HG03097 (cell line): ENCODE data around the gene KAZN.

ENCODE experiments used
- ATAC-seq: cut with Tn5 transposase; IDR thresholded peaks from one replicate; pipeline ENCODE4 v1.9.1; 2021; ENCODE audit not compliant: unreplicated experiment, low FRiP score

The KAZN gene

GRCh38 chr1:15089258-15089992, 490.9 kb downstream of the KAZN start:
- no peak for ATAC-seq

GRCh38 chr1:15090373-15090772, 491.9 kb downstream of the KAZN start:
- ATAC-seq = no peak

GRCh38 chr1:15094056-15094455, 495.6 kb downstream of the KAZN start:
- no peak for ATAC-seq

- ATAC-seq = no peak
Measured at GRCh38 chr1:15094719-15095495, 496.4 kb downstream of the KAZN start.

- ATAC-seq = no peak
Measured at GRCh38 chr1:15095496-15095875, 497.0 kb downstream of the KAZN start.

GRCh38 chr1:15096293-15096692, 497.8 kb downstream of the KAZN start:
- ATAC-seq = no peak

GRCh38 chr1:15098176-15099125, 500.0 kb downstream of the KAZN start:
- no peak for ATAC-seq

- ATAC-seq = no peak
Measured at GRCh38 chr1:15099441-15100120, 501.1 kb downstream of the KAZN start.

GRCh38 chr1:15100121-15100879, 501.8 kb downstream of the KAZN start:
- ATAC-seq = no peak

GRCh38 chr1:15100880-15101760, 502.6 kb downstream of the KAZN start:
- ATAC-seq = no peak

GRCh38 chr1:15101801-15102200, 503.3 kb downstream of the KAZN start:
- ATAC-seq = no peak

- no peak for ATAC-seq
Measured at GRCh38 chr1:15102646-15103045, 504.2 kb downstream of the KAZN start.

GRCh38 chr1:15103211-15103610, 504.7 kb downstream of the KAZN start:
- ATAC-seq = no peak

GRCh38 chr1:15103906-15104305, 505.4 kb downstream of the KAZN start:
- ATAC-seq = no peak

GRCh38 chr1:15104768-15105167, 506.3 kb downstream of the KAZN start:
- ATAC-seq = no peak

- no peak for ATAC-seq
Measured at GRCh38 chr1:15106608-15107007, 508.1 kb downstream of the KAZN start.

GRCh38 chr1:15107058-15107687, 508.7 kb downstream of the KAZN start:
- ATAC-seq = no peak

- ATAC-seq = no peak
Measured at GRCh38 chr1:15107911-15108310, 509.4 kb downstream of the KAZN start.
